GM12892 (cell line): ENCODE results near the gene ARHGAP24.
"Not testable (repeated sequence)": the region's sequence is repeated elsewhere in the genome, so short reads cannot be mapped to it uniquely, and the experiment has no call there.

Source experiments
- POLR2A ChIP-seq: IDR thresholded peaks from 2 replicates; pipeline ENCODE4 v1.6.1; 2011; ENCODE audit warnings: low read depth, low read length, control low read depth
- POLR2AphosphoS5 ChIP-seq: IDR thresholded peaks from 2 replicates; pipeline ENCODE4 v1.6.1; 2011; ENCODE audit warnings: low read depth, low read length, control low read depth

DNA sequence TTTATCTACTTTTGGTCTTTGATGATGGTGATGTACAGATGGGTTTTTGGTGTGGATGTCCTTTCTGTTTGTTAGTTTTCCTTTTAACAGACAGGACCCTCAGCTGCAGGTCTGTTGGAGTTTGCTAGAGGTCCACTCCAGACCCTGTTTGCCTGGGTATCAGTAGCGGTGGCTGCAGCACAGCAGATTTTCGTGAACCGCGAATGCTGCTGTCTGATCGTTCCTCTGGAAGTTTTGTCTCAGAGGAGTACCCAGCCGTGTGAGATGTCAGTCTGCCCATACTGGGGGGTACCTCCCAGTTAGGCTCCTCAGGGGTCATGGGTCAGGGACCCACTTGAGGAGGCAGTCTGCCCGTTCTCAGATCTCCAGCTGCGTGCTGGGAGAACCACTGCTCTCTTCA is 191.7 kb downstream of the ARHGAP24 start:
- TF ChIP-seq POLR2A, POLR2AphosphoS5: not testable (repeated sequence)
